ENCODE data around the gene NBEAL1.
A peak's percentile ranks its signal among the peaks of the same experiment; 100 is the strongest.
"Not testable (repeated sequence)": the region's sequence is repeated elsewhere in the genome, so short reads cannot be mapped to it uniquely, and the experiment has no call there.

NBEAL1 gene

DNA sequence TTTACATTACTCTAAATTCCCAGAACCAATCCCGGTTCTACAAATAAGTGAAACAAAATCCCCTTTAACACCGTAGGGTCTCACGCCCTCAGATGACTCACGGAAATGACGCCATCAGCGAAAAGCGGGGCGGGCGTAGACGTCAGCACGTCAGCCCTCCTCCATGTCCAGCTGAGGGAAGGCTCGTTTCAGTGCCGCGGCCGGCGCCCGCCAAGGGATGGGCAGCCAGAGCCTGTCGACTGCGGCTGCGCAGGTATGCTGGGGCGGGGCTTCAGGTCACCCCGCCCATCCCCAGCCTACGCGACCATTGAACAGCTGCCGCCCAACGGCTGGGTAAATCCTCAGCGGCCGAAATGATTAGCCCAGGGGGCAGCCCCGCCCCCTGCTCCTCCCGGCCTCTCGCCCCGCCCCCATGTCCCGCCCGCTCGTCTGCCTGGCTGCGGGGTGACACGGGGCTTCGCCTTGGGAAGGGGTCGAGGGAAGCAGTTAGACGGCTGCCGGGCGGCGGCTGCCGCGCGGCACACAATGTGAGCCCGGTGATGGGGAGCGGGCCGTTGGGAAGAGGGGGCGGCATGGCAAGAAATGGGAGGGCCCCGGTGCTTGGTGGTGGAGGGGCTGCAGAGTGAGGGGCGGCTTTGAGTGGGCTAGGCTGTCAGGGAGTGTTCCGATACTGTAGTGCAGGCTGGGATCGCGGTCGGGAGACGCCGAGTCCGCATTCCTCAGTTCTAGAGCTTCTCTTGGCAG lies at the start of gene NBEAL1:
Gene NBEAL1 (plus strand): TSS at position 420 of the 744 bp plus-strand sequence. CDS start 1,510 bp downstream, outside the sequence.
- peak; percentile 98 for DNase-seq

DNA sequence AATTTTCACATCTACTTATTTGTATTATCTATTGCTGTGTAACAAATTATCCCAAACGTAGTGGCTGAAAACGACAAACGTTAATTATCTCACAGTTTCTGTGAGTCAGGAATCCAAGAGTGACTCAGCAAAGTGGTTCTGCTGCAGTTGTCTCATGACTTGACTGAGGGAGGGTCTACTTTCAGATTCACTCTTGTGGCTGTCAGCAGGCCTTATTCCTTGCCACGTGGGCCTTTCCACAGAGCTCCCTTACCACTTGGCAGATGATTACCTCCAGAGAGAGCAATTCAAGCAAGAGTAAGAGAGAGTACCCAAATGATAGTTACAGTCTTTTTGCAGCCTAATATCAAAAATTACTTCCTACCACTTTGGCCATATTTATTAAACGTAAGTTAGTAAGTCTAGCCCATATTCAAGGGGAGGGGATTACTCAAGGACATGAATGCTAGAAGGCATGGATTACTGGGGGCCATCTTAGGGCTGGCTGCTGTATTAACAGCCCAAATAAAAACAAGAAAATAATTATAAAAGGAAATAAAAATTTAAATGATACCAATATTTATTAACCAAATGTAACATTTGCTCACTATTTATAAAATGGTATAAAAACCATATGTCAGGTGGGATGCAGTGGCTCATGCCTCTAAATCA lies 48.7 kb upstream of the NBEAL1 start:
- no peak for DNase-seq

DNA sequence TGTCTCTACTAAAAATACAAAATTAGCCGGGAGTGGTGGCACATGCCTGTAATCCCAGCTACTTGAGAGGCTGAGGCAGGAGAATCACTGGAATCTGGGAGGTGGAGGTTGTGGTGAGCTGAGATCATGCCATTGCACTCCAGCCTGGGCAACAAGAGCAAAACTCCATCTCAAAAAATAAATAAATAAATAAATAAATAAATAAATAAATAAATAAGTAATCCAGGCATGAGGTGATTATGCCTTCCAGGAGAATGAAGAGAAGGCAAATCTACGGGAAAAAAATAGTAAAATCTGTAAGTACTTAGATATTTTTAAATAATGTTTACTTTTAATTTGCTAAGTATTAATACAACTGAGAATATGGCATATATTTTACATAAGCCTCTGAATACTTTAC lies 45.3 kb upstream of the NBEAL1 start:
- not testable (repeated sequence) for DNase-seq

DNA sequence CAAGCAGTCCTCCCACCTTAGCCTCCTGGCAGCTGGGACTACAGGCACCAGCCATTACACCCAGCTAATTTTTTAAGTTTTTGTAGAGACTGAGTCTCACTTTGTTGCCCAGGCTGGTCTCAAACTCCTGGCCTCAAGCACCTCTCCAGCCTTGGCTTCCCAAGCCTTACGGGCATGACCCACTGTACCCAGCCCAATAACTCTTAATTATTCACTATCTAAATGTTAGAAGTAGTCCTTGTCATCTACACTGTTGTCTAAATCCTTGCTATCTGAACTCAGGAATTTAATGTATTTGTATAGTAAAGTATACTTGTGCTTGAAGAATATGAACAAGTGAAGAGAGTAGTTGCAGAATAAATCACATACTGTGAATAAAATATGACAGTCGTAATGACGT lies 37.9 kb upstream of the NBEAL1 start:
- no peak for DNase-seq

DNA sequence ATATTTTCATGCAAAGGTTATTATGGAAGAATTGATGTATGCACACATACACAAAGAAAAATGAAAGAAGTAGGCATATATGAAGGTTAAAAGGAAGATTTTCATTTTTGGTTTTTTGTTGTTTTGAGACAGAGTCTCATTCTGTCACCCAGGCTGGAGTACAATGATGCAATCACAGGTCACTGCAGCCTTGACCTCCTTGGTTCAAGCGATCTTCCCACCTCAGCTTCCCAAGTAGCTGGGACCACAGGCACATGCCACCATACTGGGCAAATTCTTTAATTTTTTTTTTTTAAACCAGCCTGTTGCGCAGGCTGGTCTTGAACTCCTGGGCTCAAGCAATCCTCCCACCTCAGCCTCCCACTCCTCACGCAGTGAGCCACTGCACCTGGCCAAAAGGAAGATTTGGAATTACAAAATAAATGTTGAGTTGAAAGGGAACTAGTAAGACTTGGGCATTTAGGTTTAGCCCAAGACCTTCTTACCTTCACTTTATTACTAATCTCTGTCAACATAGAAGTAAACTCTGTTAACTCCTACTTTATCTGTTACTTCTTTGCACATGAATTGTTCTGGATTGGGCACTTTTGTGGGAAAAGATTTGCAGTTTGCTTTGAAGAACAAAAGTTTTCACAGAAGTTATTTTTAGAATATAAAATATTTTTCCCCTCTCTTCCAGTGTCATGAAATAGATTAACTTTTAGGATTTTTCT lies 31.7 kb upstream of the NBEAL1 start:
- DNase-seq: no peak

DNA sequence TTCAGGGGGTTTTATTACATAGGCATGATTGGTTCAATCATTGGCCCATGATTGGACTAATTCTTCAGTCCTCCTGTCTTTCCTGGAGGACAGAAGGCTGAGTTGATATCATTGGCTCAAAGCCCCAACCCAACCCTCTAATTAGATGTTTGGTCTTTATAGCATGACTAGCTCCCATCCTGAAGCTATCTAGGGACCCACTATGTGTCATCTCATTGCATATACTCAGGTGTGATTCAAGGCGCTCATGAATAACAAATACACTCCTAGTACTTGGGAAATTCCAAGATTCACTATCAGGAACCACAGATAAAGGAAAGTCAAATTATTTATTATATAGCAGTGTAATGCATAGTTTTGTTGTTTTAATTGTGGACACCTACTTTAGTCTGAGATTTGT lies 24.9 kb upstream of the NBEAL1 start:
- no peak for DNase-seq

DNA sequence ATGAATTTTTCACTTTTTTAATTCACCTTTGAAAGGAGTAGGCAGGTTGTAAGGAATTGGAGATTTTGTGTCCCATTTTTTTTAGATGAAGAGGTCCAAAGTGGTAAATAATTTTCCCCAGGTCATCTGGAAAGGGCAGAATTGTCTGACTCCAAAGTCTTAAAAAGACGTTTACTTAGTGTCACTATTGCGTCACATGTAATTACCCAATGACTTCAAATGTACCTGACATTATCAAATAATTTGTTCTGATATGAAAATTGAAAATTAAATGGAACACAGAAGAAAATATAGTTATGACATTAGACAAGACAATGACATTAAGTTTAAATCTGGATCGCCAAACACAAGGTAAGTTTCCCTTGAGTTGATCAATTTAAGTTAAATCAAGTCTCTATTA lies 24.2 kb upstream of the NBEAL1 start:
- DNase-seq: no peak

DNA sequence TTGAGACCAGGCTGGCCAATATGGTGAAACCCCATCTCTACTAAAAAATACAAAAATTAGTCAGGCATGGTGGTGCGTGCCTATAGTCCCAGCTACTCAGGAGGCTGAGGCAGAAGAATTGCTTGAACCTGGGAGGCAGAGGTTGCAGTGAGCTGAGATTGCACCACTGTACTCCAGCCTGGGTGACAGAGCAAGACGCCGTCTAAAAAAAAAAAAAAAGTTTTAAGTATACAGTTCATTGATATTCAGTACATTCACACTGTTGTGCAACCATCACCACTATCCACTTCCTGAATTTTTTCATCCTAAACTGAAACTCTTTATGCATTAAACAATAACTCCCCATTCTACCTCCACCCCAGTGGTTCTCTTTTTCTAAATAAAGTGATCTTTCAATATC lies 17.6 kb upstream of the NBEAL1 start:
- not testable (repeated sequence) for DNase-seq

DNA sequence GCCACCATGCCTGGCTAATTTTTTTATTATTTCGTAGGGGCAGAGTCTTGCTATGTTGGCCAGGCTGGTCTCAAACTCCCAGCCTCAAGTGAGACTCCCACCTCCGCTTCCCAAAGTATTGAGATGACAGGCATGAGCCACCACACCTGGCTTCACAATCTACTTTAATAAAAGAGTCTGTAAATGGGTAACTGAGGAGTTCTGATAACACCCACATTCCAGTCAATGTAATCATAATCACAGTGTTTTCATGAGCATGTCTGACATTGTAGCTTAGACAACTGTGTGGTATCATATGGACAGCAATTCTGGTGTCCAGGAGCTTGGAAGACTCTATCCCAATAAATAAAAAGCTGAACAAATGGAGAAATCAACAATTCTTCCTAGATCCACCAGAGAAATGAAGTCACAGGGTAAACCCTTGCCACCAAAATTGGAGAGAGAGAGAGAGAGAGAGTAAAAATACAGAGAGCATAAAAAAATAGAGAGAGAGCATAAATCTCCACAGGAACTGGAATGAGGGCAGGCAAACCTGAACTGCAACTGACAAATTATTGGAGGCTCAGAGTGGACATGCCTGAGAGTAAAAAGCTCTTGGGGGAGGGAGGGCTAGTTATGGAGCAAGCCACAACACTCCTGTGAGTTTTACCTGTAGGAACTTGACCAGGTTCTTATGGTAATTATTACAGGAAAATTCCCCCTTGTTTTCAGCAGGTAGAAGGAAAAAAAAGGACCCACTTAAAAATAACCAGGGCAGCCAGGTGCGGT lies 12.4 kb upstream of the NBEAL1 start:
- DNase-seq: no peak

DNA sequence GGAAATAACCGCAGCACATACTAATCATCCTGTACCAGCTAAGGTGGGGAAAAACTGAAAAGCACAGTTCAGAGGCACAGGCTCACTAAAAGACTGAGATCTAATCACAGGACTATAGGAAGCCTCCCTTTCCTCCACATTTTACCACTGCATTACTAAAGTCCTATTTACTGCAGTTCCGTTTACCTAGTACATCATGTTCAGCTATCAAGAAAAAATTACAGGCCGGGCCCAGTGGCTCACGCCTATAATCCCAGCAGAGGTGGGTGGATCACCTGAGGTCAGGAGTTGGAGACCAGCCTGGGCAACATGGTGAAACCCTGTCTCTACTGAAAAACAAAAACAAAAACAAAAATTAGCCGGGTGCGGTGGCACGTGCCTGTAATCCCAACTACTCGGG lies 11.0 kb upstream of the NBEAL1 start:
- DNase-seq: no peak

DNA sequence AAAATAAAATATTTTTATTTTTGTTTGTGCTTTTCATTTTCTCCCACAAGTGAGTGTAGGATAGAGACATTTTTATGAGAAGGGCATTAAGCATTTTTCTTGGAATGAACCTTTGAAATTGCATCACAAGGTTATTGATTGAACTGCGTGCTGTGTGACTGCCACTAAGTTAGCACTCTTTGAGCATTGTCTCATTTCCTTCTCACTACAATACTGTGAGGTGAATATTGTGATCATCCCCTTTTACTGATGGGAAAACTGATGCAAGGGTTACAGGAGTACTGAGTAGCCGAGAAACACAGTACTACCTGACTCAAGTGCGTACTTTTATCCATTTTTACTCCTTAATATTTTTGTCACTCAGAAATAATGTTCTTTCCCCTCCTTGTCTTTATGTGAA lies 2.0 kb downstream of the NBEAL1 start:
- DNase-seq: no peak

DNA sequence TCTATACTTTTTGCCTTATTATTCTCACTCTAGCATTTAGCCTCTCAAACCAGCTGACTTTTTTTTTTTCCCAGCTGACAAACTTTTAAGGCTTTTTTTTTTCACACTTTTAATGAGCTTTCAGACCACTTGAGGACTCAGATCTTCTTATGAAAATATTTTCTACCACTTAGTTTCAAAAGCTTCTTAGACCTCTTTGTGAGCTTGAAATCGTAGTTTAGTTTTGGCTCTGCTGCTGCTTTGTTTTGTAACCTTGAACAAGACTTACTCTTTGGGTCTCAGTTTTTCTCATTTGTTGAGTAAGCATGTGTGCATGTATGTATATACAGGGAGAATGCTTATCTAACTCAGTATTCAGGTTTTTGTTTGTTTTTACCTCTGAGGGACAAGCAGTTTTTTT lies 3.5 kb downstream of the NBEAL1 start:
- no peak for DNase-seq

DNA sequence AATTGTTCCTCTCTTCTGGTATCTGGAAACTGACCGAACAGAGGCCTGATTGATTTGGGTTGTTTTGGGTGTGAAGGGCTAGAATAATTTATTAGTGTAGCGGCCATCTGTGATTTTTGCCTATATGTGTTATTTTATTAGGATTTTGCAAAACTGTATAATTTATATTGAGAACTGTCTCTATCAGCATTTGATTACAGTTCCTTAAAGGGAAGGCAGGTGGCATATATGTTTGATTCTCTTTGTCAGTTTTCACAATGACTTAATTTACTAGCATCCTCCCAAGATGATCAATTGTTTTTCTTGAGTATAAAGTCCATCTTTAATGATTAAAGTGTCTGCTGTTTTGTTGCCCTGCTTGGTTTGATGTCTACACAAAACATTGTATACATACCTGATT lies 4.5 kb downstream of the NBEAL1 start:
- DNase-seq: no peak

DNA sequence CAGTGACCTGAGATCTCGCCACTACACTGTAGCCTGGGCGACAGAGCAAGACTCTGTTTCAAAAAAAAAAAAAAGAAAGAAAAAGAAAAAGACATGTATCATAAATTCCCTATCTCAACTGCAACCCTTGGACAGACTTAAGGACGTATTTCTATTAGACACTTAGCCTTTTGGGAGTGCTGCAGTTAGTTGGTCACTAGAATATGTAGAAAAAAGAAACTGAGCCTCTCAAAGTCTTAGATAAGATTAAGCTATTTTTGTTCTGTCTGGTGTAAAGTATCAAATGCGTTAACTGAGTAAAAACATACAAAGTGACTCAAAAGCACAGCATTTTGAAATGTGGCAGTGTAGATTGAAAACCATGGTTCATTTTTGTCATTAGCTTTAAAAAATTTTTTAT lies 7.3 kb downstream of the NBEAL1 start:
- DNase-seq: no peak

DNA sequence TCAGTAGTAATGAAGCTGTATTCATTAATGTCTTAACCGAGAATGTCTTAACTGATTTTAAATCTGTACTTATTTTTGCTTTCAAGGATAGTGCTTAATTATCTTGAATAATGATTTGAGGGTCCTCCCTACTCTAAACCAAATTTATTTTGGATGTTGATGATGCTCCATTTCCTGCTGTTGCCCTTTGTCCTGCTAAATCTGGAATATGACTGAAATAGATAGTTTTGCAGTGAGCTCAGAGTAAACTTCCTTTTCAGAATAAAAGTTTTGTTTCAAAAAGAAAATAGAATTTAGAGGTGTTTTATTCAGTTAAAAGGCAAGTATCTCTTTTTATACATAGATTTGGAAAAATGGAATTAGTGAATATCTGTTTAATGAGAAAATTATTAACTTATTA lies 8.1 kb downstream of the NBEAL1 start:
- DNase-seq: no peak

DNA sequence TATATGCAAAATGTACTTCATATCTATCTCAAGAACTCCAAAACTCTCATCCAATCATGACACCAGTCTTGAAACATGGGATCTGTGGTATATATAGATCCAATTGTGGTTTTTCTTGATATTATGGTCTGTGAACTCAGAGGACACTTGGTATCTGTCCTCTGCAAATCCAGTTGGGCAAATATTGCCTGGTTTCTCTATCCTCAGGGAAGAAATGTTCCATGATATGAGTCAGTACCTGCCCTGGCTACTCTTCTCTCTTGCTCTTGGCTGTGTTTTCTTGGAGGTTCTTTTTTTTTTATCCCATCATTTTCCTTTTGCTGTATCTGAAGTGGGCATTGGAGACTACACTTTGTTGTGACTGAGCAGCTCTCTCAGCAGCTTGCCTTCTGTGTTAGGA lies 10.9 kb downstream of the NBEAL1 start:
- no peak for DNase-seq

DNA sequence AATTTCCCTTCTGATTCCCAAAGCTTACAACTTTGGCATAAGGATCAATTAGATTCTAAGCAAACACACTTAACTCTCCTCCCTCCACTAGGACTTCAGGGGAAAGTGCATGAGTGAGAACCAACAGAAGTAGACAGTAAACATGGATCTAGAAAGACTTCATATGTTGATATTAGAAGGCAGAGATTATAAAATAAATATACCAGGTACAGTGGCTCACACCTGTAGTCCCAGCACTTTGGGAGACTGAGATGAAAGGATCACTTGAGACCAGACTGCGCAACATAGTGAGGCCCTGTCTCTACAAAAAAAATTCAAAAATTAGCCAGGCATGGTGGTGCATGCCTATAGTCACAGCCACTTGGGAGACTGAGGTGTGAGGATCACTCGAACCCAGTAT lies 15.9 kb downstream of the NBEAL1 start:
- DNase-seq: no peak

DNA sequence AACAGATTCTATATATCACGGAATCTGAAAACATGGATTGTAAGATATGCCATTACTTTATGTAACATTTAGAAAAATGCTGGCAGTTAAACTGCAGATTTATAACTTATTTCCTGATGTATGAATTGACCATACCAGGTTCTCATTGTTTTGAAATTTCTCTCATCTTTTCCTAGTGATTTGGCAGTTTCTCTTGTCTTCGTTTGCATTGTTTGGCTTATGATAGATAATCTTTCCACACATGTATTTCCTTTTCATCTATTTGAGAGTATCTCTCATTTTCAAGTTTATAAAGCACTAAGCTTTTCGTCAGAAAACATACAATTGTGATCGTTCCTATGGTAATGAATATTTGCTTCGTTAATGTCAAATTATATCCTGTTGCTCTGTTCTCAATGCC lies 16.3 kb downstream of the NBEAL1 start:
- no peak for DNase-seq

DNA sequence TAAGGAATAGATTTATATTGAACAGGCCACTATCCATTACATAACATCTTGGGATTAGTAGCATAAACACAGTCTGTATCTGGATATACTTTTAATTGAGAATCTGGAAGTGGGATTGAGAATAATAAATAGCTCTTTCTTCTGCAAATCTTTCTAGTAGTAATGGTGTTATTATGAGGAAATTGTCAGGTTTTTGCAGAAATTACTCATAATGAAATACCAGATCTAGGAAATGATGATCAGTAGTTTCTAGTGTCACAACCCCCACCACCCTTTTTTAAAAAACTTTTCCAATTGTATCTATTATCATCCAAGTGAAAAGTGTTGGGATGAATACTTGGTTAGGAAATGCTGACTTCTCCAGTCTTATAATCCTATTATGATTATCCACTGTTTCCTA lies 18.7 kb downstream of the NBEAL1 start:
- no peak for DNase-seq

DNA sequence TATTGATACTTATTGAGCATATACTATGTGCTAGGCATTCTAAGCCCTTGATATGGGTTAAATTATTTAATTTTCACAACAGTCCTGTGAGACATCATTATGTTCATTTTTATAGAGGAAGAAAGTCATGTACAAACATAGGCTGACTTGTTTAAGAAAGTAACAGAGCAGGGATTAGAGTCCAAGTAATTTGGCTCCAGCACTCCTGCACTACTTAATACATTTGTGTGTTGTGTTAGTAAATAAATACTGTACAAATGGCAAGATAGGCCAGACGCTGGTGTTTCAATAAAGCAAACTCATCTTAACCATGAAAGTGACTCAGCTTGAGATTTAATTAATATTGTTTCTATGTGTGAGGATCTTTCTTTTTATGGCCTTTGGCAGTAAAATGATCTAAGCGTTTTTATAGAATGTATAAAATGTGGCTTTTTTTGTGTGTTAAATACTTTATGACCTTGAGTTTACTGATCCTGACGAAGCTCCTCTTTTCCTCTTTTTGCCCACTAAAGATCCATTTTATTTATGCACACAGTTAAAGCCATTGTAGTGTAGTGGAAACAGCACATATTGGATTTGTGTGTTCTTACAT lies 21.3 kb downstream of the NBEAL1 start:
- DNase-seq: no peak

DNA sequence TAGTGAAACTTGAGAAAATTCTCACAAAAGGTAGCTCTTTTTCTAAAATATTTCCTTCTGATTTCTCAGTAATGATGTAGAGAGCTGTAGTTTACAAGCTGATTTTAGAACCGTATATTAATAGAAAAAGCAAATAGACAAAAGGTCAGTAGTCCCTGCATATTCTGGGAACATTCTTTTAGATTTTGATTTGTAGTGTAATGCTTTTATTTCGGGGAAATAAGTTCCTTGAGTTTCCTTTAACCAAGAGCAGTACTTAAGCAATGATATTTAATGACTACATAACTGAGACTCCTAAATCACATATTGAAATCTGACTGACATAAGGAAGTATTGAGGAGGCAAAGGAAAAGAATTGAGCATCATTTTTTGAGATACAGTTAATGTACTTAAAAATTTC lies 22.4 kb downstream of the NBEAL1 start:
- DNase-seq: no peak

DNA sequence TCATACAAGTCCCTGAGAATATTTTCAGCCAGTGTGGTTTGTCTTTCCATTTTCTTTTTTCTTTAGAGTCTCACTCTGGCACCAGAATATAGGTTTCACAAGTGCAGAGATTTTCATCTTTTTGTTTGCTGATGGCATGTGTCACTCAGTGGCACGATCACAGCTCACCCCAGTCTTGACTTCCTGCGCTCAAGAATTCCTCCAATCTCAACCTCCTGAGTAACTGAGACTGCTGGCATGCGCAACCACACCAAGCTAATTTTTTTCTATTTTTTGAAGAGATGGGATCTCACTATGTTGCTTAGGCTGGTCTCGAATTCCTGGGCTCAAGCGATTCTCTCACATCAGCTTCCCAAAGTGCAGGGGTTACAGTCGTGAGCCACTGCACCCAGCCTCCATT lies 23.9 kb downstream of the NBEAL1 start:
- DNase-seq: no peak

DNA sequence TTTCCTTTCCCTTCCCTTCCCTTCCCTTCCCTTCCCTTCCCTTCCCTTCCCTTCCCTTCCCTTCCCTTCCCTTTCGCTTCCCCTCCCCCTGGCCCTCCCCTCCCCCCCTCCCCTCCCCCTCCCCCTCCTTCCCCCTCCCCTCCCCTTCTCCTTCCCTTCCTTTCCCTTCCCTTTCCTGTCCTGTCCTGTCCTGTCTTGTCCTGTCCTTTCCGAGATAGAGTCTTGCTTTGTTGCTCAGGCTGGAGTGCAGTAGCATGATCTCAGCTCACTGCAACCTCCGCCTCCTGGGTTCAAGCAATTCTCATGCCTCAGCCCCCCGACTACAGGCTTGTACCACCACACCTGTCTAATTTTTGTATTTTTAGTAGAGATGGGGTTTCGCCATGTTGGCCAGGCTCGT lies 24.5 kb downstream of the NBEAL1 start:
- DNase-seq: not testable (repeated sequence)
